Stimulated activated memory B cell treated with anti-CD40 and anti-IgM and Interleukin-4, amounts not matched to agents 10 μg/mL and 1 μg/mL and 100 μg/mL, for 72 hours (primary cell): ENCODE measurements around the gene TFCP2L1.
"Not testable (repeated sequence)": the region's sequence is repeated elsewhere in the genome, so short reads cannot be mapped to it uniquely, and the experiment has no call there.

Experiments
- ATAC-seq: fragments of 150-1000 bp; cut with Tn5 transposase; 2 replicates; pipeline ENCODE4 v1.10.0; 2021
- H3K27ac Mint-ChIP-seq: one replicate; pipeline ENCODE4 v1.8.0; 2022; ENCODE audit warnings: mild to moderate bottlenecking, mixed read lengths
- H3K27me3 Mint-ChIP-seq: one replicate; pipeline ENCODE4 v1.8.0; 2022; ENCODE audit warnings: mixed read lengths
- H3K36me3 Mint-ChIP-seq: one replicate; pipeline ENCODE4 v1.8.0; 2022; ENCODE audit warnings: mixed read lengths
- H3K4me1 Mint-ChIP-seq: one replicate; pipeline ENCODE4 v1.8.0; 2022; ENCODE audit warnings: mixed read lengths
- H3K4me3 Mint-ChIP-seq: one replicate; pipeline ENCODE4 v1.8.0; 2022; ENCODE audit warnings: mild to moderate bottlenecking, moderate library complexity, mixed read lengths
- H3K9me3 Mint-ChIP-seq: one replicate; pipeline ENCODE4 v1.8.0; 2022; ENCODE audit warnings: mixed read lengths

The TFCP2L1 gene

DNA sequence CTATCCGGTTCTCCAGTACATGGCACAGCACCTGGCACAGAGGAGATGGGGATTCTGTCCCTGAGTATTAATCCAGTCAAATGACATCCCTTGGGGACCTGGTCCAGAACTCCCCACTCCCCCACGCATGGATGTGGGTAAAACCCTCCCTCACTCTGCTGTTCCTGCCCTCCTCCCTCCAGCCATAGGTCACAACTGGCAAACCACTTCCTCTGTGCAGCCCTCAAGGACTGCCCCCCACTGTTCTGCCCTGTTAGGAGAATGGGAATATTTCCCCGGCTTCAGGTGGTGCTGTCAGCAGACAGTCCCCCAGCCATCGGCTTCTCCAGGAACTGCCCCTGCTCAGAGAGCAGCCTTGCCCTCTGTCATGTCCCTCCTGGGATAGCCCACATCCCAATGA lies 1.5 kb upstream of the TFCP2L1 start:
- Mint-ChIP-seq H3K27me3 (peaks cover 24% of the 10 kb centered on the region), H3K4me3 (no peak overlapping the region)

DNA sequence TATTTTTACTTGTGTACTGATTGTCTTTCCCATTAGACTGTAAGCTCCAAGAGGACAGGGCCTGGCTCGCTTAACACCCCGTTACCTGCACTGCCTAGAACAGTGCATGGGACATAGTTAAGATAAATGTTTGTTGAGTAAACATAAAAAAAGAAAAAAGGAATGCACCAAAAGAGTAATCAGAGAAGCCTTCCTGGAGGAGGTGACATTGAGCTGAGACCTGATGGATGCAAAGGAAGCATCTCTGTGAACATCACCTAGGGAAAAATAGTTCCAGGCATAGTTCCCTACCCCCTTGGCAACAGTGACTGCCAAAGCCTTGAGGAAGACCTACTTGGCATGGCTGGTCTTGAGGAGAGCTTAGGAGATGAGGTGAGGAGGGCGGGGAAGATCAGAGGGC lies 924 bp upstream of the TFCP2L1 start:
- Mint-ChIP-seq H3K4me1 (peaks cover 30% of the 10 kb centered on the region), H3K4me3 (no peak overlapping the region), H3K27ac (no peak overlapping the region)

More for the DNA sequence above, 1.5 kb upstream of the TFCP2L1 start:
- Mint-ChIP-seq H3K27ac (no peak overlapping the region), H3K4me1 (peaks cover 25% of the 10 kb centered on the region), H3K9me3 (no peaks in the 10 kb centered on the region), H3K36me3 (no peaks in the 10 kb centered on the region)
- ATAC-seq = no peak

GRCh38 chr2:121283670-121284462 lies 1.1 kb downstream of the TFCP2L1 start:
- no peaks in the 10 kb centered on the region for H3K9me3 Mint-ChIP-seq
- H3K36me3 Mint-ChIP-seq = no peaks in the 10 kb centered on the region
- peak overlapping the region; percentile 77 for H3K4me3 Mint-ChIP-seq
- ATAC-seq = no peak
- peaks cover 24% of the 10 kb centered on the region for H3K27me3 Mint-ChIP-seq
- H3K4me1 Mint-ChIP-seq = peaks cover 33% of the 10 kb centered on the region
- H3K27ac Mint-ChIP-seq = no peak overlapping the region

More for the DNA sequence above, 924 bp upstream of the TFCP2L1 start:
- no peak for ATAC-seq
- Mint-ChIP-seq H3K27me3 (peaks cover 24% of the 10 kb centered on the region), H3K9me3 (no peaks in the 10 kb centered on the region), H3K36me3 (no peaks in the 10 kb centered on the region)

DNA sequence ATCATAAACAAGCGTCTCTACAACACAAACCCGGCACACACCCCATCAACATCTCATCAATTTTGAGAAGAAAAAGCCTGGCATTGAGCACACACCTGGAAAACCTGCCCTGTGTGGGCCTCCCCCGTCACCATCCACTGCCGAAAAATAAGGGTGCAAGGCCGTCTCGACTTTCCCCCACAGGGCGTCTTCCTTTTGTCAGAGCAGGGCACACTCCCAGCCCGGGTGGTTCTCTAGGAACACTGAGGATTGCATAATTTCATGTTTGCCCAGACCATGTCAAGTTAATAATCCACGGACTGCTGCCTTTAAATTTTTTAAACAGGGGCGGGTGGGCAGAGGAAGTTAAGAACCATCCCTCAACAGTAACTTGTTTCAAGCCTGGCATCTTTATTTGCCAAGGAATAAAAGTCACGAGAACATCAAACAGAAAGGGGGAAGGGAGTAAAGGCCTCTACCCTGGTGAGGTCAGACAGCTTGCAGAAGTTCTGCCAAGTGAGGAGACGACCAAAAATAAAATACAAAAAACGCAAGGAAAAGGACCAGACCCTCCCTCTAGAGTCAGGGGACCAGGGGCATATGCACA lies 2.1 kb downstream of the TFCP2L1 start:
- Mint-ChIP-seq H3K27ac (no peak overlapping the region), H3K9me3 (no peaks in the 10 kb centered on the region), H3K27me3 (peaks cover 24% of the 10 kb centered on the region), H3K4me1 (peaks cover 33% of the 10 kb centered on the region), H3K36me3 (no peaks in the 10 kb centered on the region), H3K4me3 (no peak overlapping the region)
- ATAC-seq = no peak

GRCh38 chr2:121281694-121282093 lies 3.3 kb downstream of the TFCP2L1 start:
- Mint-ChIP-seq H3K36me3 (no peaks in the 10 kb centered on the region), H3K4me1 (peaks cover 23% of the 10 kb centered on the region), H3K9me3 (no peaks in the 10 kb centered on the region), H3K4me3 (no peak overlapping the region), H3K27ac (no peak overlapping the region), H3K27me3 (peaks cover 24% of the 10 kb centered on the region)
- no peak for ATAC-seq

DNA sequence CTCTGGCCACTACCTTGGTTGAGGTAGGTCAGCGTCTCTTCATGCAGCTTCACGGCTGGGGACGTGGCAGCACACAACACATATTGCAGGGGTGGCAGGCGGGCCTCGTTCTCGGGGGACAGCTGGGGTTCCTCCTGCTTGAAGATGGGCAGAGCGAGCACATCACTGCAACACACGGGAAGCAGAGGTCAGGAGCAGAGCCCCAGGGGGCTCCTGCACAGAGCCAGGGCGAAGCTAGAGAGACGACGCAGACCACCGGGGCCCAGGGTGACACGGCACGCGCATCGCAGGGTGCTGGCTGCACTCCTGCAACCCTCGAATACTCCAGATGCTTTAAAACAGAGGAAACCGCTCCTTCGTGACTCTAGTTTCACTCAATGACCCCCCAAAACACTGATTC lies 3.9 kb downstream of the TFCP2L1 start:
- no peak for ATAC-seq
- H3K36me3 Mint-ChIP-seq = no peaks in the 10 kb centered on the region
- H3K4me1 Mint-ChIP-seq = peaks cover 19% of the 10 kb centered on the region
- H3K4me3 Mint-ChIP-seq = no peak overlapping the region
- peaks cover 24% of the 10 kb centered on the region for H3K27me3 Mint-ChIP-seq
- no peak overlapping the region for H3K27ac Mint-ChIP-seq
- H3K9me3 Mint-ChIP-seq = no peaks in the 10 kb centered on the region

GRCh38 chr2:121279476-121280220 lies 5.4 kb downstream of the TFCP2L1 start:
- Mint-ChIP-seq H3K9me3 (no peaks in the 10 kb centered on the region), H3K4me3 (no peak overlapping the region), H3K36me3 (no peaks in the 10 kb centered on the region), H3K4me1 (peaks cover 19% of the 10 kb centered on the region), H3K27me3 (peaks cover 24% of the 10 kb centered on the region), H3K27ac (no peak overlapping the region)
- no peak for ATAC-seq

GRCh38 chr2:121276341-121276740 lies 8.7 kb downstream of the TFCP2L1 start:
- Mint-ChIP-seq H3K27ac (no peak overlapping the region), H3K4me1 (peaks cover 6% of the 10 kb centered on the region), H3K36me3 (no peaks in the 10 kb centered on the region), H3K4me3 (no peak overlapping the region), H3K27me3 (no peaks in the 10 kb centered on the region), H3K9me3 (no peaks in the 10 kb centered on the region)
- no peak for ATAC-seq

GRCh38 chr2:121273116-121273515 lies 11.9 kb downstream of the TFCP2L1 start:
- Mint-ChIP-seq H3K27ac (no peak overlapping the region), H3K4me1 (no peaks in the 10 kb centered on the region), H3K36me3 (no peaks in the 10 kb centered on the region)

GRCh38 chr2:121272596-121272995 lies 12.4 kb downstream of the TFCP2L1 start:
- H3K27ac Mint-ChIP-seq = no peak overlapping the region
- ATAC-seq = no peak
- H3K27me3 Mint-ChIP-seq = no peaks in the 10 kb centered on the region
- no peak overlapping the region for H3K4me3 Mint-ChIP-seq
- H3K36me3 Mint-ChIP-seq = no peaks in the 10 kb centered on the region
- H3K4me1 Mint-ChIP-seq = no peaks in the 10 kb centered on the region
- no peaks in the 10 kb centered on the region for H3K9me3 Mint-ChIP-seq

More at GRCh38 chr2:121273116-121273515, 11.9 kb downstream of the TFCP2L1 start:
- no peak overlapping the region for H3K4me3 Mint-ChIP-seq
- no peaks in the 10 kb centered on the region for H3K27me3 Mint-ChIP-seq
- H3K9me3 Mint-ChIP-seq = no peaks in the 10 kb centered on the region
- no peak for ATAC-seq

DNA sequence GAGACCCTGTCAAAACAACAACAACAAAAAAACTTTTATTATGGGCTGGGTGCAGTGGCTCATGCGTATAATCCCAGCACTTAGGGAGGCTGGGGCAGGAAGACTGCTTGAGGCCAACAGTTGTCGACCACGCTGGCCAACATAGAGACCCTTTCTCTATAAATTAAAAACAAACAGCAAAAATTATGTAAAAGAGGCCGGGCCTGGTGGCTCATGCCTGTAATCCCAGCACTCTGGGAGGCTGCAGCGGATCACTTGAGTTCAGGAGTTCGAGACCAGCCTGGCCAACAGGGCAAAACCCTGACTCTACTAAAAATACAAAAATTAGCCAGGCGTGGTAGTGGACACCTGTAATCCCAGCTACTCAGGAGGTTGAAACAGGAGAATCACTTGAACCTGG lies 15.6 kb downstream of the TFCP2L1 start:
- H3K27ac Mint-ChIP-seq, H3K4me1 Mint-ChIP-seq, H3K4me3 Mint-ChIP-seq, H3K9me3 Mint-ChIP-seq, ATAC-seq, H3K27me3 Mint-ChIP-seq, H3K36me3 Mint-ChIP-seq: not testable (repeated sequence)

DNA sequence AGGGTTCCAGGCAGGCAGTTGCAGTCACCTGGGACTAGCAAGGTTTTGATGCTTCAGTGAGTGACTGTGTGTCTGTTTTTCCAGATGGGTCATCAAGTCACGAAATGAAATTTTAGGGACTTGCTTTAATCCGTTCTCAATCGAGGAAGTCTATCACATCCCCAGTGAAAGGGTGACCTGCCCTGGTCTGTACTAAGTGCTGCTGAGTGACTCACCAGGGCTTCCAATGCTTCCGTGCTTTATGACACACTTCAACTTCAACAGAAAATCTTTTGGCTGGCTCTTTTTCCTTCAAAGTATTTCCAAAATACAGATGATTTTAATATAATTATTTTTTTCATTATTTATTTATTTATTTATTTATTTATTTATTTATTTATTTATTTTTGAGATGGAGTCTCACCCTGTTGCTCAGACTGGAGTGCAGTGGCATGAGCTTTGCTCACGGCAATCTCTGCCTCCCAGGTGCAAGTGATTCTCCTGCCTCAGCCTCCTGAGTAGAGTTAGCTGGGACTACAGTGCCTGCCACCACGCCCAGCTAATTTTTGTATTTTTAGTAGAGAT lies 18.4 kb downstream of the TFCP2L1 start:
- no peaks in the 10 kb centered on the region for H3K36me3 Mint-ChIP-seq

GRCh38 chr2:121263996-121264715 lies 20.8 kb downstream of the TFCP2L1 start:
- Mint-ChIP-seq H3K27me3 (no peaks in the 10 kb centered on the region), H3K4me3 (no peak overlapping the region), H3K27ac (no peak overlapping the region), H3K36me3 (no peaks in the 10 kb centered on the region), H3K9me3 (no peaks in the 10 kb centered on the region), H3K4me1 (no peaks in the 10 kb centered on the region)
- peak; percentile 42 for ATAC-seq

More for the DNA sequence above, 18.4 kb downstream of the TFCP2L1 start:
- Mint-ChIP-seq H3K27ac (no peak overlapping the region), H3K27me3 (no peaks in the 10 kb centered on the region), H3K4me3 (no peak overlapping the region), H3K9me3 (no peaks in the 10 kb centered on the region), H3K4me1 (no peaks in the 10 kb centered on the region)
- ATAC-seq = no peak

- Mint-ChIP-seq H3K27ac (no peak overlapping the region), H3K9me3 (no peaks in the 10 kb centered on the region), H3K4me1 (peaks cover 6% of the 10 kb centered on the region), H3K36me3 (no peaks in the 10 kb centered on the region), H3K4me3 (no peak overlapping the region), H3K27me3 (peaks cover 9% of the 10 kb centered on the region)
- ATAC-seq = peak; percentile 10
Observed at GRCh38 chr2:121260370-121261154, 24.4 kb downstream of the TFCP2L1 start.
